Stimulated activated CD8-positive, alpha-beta memory T cell treated with anti-CD3 and anti-CD28 coated beads, Interleukin-12 subunit alpha, Interleukin-12 subunit beta, amount 100 ng/mL, for 4 hours (primary cell): Measurements from ENCODE around the gene NAIF1.
"Not testable (repeated sequence)": the region's sequence is repeated elsewhere in the genome, so short reads cannot be mapped to it uniquely, and the experiment has no call there.

Source experiments
- DNase-seq: peaks from one replicate; pipeline ENCODE4 v3.0.0-alpha.2; 2020; ENCODE audit warnings: low read depth

NAIF1 gene, protein sequence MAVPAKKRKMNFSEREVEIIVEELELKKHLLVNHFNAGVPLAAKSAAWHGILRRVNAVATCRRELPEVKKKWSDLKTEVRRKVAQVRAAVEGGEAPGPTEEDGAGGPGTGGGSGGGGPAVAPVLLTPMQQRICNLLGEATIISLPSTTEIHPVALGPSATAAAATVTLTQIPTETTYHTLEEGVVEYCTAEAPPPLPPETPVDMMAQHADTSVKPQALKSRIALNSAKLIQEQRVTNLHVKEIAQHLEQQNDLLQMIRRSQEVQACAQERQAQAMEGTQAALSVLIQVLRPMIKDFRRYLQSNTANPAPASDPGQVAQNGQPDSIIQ

DNA sequence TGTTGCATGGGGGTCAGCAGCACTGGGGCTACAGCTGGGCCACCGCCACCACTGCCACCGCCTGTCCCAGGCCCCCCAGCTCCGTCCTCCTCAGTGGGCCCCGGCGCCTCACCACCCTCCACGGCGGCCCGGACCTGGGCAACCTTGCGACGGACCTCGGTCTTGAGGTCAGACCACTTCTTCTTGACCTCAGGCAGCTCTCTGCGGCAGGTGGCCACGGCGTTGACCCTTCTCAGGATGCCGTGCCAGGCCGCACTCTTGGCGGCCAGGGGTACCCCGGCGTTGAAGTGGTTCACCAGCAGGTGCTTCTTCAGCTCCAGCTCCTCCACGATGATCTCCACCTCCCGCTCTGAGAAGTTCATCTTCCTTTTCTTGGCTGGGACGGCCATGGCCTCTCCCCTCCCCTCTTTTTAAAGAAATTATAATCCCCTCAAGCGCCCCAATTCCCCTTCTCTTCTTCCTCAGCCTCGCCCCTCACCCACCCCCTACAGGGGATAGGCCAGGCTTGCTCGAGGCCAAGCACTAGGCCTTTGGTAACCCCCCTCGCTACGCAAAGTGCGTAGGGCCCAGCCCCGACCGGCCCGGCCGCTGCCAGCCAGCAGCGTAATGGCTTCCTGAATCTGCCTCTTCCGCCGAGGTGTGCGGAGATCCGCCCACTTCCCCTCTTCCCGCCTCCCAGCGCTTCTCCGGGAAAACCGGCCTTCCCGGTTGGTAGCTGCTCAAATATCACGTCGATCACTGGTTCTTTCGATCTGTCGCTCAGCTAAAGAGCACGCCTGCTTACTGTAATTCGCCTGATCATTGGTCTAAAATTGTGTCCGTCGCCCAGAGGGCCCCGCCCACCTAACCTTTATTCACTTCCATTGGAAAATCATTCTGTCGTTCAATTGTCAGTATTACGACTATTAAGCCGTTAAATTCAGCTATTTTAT lies at the start of gene NAIF1:
NAIF1 (minus strand) TSS at position 608 of the 932 bp plus-strand sequence; CDS start at position 389, 219 bp downstream.
- DNase-seq = peak; percentile 91

DNA sequence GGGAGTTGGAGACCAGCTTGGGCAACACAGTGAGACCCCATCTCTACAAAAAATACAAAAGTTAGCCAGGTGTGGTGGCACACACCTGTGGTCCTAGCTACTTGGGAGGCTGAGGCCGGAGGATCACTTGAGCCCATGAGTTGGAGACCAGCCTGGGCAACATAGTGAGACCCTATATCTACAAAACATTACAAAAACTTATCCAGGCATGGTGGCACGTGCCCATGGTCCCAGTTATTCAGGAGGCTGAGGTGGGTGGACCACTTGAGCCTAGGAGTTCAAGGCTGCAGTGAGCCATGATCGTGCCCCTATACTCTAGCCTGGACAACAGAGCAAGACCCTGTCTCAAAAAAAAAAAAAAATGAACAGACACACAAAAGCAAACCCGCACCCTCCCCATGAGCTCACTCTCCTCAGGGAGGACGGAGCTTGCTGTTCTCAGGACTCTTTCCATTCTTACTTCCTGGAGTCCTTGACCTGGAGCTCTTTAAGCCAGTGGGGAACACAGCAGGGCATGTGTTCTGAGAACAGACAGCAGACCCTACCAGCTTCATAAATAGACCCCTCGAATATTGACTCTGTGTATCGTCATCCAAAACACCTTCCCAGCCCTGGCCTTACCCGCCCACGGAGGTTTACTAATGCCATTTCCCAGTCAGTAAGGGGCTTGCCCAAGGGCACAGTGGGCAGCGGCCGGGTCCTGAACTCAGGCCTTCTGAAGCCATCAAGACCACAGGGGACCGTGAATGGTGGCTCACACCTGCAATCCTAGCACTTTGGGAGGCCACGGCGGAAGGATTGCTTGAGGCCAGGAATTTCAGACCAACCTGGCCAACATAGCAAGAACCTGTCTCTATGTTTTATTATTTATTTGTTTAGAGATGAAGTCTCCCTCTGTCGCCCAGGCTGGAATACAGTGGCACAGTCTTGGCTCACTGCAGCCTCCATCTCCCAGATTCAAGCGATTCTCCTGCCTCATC lies 49.3 kb upstream of the NAIF1 start:
- no peak for DNase-seq

DNA sequence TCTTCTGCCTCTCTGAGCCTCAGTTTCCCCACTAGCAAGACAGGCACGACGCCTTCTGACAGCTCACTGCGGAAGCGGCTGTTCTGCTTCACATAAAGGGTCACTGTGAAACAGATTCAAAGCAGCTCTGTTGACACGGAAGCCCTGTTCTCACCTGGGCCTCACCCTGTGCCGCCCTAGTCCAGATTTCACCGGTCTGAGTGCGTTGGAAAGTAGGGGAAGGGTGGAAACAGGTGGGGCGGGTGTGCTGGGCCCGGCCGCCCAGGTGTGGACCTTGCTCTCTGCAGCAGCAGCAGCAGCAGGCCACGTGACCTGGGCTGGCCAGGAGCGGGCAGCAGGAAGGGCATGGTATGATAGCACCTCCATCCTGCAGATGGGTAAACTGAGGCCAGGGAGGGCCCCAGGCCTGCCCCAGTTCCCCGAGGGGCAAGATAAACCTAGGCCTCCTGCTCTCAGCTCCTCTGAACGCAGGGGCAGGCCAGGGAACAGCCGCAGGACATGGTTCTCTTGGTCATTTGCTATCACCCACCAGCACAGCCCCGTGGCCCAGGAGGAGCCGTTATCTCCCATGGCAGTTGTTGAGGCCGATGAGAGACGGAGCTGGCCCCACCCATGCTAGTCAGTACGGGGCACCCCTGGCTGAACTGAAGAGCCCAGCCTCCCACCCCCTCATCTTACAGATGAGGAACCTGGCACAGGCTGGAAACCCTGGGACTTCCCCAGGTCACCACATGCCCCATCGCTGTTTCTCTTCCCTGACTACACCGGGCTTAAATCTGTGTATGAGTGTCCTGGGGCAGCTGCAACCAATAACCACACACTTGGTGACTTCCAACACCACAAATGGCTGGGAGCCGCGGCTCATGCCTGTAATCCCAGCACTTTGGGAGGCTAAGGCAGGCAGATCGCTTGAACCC lies 48.3 kb upstream of the NAIF1 start:
- no peak for DNase-seq

DNA sequence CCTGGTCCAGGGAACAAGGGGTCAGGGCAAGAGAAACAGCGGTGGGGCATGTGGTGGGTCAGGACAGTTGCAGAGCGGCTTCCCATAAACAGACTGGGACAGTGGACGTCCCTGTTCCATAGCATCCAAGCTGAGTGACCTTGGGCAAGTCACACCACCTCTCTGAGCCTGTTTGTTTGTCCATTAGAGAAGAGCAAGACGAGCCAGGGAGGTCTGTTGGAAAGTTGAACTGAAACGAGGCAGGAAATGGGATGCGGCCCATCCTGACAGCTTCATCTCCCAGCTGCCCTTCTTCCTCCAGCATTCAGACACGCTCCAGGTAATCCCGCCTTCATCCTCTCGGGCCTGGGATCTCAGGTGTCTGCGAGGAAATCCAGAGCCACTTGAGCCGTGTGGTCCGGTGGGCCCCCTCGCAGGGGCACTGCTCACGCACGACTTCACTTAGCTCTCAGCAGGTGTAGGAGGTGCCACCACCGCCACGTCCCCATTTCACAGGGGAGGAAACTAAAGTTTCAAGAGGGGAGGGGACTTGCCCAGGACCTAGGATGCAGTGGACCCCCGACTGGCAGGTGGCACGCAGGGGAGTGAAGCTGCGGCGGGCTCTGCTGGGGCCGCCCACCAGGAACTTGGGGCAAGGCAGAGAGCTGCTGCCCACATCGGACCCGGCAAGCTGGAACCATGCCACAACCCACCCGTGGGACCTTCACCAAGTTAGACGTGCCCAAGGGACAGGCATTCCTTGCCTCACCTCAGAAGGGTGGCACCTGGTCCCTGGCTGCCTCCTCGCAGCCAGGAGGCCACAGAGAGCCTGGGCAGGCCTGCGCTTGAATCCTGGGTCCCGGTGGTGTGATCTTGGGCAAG lies 47.4 kb upstream of the NAIF1 start:
- DNase-seq = no peak

DNA sequence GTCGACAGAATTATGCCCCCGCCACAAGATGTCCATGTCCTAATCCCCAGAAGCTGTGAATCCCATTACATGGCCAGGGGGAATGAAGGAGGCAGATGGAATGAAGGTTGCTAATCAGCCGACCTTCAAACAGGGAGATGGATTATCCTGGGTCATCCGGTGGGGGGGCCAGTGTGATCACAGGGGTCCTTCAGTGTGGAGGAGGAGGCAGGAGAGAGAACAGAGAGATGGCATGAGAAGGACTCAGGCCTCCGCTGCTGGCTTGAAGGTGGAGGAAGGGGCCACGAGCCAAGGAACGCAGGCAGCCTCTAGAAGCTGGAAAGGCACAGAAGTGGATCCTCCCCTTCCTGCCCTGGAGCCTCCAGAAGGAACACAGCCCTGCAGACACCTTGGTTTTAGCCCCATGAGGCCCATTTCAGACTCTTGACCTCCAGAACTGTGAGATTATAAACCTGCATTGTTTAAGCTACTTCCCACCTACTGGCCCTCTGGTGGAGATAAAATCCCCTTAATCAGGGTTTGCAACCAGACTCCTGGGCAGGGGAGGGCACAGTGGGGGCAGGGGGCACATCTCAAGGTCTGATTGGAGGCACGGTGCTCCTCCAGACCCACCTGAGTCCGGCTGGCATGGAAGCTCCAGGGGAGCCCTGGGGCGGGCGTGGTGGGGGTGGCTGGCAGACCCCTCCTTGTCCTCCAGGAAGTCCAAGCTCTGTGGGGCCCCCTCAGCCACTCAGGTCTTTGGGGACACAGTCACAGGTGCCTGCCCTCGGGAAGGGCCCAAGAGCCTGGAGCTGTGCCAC lies 46.6 kb upstream of the NAIF1 start:
- DNase-seq = no peak

DNA sequence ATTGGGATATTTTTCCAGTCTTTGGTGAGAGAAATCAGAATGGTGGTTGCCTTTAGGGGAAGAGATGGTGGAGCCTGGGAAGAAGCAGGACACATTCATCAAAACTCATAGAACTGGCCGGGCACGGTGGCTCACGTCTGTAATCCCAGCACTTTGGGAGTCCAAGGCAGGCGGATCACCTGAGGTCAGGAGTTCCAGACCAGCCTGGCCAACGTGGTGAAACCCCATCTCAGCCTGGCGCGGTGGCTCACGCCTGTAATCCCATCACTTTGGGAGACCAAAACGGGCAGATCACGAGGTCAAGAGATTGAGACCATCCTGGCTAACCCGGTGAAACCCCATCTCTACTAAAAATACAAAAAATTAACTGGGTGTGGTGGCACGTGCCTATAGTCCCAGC lies 44.6 kb upstream of the NAIF1 start:
- DNase-seq = not testable (repeated sequence)

DNA sequence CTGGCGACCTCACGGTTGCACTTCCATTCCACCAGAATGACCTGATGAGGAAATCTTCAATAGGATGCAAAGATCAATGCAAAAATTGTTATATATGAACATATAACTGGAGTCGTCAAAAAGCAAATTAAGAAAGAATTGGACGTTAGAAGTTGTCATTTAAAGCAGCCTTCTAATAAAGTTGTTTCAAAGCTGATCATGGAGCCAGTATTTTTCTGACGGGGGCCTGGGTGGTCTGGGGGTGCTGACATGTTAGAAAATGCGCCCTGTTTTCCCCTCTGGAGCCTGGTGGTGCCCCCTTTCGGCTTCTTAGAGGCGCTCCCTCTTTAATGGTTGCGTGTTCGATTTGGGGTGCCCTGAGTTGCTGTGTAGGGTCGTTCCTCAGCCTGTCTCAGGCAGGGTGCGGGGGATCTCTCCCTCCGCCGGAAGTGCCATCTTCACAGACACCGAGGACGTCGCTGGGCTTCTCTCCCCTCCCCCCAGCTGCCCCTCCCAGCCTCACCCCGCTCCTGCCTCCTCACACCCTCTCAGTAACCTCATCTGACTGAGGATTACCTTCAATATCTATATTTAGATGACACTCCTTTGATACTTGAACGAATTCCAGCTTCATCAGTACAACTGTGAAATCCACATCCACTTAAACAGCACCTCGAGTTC lies 42.1 kb upstream of the NAIF1 start:
- DNase-seq = no peak

DNA sequence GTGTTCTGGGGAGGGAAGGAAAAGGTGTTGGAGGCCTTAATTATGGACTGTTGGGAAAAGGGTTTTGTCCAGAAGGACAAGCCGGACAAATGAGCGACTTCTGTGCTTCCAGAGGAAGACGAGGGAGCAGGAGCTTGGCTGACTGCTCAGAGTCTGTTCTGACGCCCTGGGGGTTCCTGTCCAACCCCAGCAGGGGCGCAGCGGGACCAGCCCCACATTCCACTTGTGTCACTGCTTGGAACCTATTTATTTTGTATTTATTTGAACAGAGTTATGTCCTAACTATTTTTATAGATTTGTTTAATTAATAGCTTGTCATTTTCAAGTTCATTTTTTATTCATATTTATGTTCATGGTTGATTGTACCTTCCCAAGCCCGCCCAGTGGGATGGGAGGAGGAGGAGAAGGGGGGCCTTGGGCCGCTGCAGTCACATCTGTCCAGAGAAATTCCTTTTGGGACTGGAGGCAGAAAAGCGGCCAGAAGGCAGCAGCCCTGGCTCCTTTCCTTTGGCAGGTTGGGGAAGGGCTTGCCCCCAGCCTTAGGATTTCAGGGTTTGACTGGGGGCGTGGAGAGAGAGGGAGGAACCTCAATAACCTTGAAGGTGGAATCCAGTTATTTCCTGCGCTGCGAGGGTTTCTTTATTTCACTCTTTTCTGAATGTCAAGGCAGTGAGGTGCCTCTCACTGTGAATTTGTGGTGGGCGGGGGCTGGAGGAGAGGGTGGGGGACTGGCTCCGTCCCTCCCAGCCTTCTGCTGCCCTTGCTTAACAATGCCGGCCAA lies 41.3 kb upstream of the NAIF1 start:
- no peak for DNase-seq

DNA sequence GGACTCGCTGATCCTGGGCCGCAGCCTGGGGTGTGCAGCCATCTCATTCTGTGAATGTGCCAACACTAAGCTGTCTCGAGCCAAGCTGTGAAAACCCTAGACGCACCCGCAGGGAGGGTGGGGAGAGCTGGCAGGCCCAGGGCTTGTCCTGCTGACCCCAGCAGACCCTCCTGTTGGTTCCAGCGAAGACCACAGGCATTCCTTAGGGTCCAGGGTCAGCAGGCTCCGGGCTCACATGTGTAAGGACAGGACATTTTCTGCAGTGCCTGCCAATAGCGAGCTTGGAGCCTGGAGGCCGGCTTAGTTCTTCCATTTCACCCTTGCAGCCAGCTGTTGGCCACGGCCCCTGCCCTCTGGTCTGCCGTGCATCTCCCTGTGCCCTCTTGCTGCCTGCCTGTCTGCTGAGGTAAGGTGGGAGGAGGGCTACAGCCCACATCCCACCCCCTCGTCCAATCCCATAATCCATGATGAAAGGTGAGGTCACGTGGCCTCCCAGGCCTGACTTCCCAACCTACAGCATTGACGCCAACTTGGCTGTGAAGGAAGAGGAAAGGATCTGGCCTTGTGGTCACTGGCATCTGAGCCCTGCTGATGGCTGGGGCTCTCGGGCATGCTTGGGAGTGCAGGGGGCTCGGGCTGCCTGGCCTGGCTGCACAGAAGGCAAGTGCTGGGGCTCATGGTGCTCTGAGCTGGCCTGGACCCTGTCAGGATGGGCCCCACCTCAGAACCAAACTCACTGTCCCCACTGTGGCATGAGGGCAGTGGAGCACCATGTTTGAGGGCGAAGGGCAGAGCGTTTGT lies 40.5 kb upstream of the NAIF1 start:
- no peak for DNase-seq

DNA sequence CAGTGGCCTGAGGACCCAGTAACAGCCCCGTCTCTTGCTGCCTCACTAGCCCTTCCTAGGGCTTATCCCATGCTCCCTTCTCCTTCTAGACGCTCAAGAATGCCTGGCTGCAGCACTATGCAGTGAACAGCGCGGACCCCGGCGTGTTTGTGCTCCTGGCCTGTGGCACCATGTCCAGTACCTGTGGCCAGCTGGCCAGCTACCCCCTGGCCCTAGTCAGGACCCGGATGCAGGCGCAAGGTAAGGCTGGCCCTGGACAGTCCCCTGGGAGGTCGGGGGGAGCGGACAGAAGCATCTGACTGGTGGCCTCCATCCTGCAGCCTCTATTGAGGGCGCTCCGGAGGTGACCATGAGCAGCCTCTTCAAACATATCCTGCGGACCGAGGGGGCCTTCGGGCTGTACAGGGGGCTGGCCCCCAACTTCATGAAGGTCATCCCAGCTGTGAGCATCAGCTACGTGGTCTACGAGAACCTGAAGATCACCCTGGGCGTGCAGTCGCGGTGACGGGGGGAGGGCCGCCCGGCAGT lies 39.9 kb upstream of the NAIF1 start:
- no peak for DNase-seq

DNA sequence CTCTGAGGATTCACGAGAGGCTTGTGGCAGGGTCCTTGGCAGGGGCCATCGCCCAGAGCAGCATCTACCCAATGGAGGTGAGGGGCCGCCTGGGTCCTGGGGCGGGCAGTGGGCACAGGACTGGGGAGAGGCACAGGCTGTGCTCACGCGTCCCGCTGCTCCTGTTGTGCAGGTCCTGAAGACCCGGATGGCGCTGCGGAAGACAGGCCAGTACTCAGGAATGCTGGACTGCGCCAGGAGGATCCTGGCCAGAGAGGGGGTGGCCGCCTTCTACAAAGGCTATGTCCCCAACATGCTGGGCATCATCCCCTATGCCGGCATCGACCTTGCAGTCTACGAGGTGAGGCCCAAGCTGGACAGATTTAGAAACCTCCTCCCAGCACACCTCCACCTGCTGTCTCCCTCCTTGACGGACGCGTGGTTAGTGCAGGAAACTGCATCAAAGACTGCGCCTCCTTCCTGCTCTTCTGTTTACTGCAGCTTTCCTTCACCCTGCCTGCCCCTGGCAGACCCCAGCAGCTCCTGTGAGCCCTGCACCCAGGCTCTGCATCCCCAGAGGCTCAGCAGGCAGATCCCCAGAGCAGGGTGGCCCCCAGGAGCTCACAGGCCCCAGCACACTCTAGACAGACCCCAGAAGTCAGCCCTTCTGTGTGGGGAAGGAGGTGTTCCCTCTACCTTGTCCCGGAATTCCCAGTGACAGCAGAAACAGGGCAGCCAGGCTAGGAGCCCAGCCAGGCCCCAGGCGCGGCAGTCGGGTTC lies 39.2 kb upstream of the NAIF1 start:
- no peak for DNase-seq

DNA sequence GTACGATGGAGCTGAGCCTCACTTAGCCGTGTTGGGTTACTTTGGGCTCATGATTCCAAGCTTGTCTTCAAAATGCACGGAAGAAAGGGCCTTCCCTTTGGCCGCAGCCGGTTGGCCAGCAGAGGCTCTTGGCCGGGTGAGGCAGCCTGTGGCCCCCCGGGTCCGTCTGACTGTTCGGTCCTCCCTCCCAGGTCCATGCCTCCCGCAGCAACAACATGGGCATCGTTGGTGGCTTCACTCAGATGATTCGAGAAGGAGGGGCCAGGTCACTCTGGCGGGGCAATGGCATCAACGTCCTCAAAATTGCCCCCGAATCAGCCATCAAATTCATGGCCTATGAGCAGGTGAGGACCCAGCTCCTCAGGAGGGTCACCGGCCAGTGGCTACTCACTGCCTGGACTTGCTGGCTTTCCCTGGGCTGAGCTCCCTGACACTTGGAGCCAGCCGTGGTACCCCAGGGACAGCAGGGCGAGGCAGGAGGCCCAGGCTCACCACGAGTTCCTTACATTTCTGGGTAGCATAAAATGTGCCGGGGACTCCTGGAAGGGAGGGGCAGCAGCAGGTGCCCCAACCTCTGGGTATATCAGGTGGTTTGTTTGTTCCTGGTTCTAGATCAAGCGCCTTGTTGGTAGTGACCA lies 38.5 kb upstream of the NAIF1 start:
- DNase-seq = no peak

DNA sequence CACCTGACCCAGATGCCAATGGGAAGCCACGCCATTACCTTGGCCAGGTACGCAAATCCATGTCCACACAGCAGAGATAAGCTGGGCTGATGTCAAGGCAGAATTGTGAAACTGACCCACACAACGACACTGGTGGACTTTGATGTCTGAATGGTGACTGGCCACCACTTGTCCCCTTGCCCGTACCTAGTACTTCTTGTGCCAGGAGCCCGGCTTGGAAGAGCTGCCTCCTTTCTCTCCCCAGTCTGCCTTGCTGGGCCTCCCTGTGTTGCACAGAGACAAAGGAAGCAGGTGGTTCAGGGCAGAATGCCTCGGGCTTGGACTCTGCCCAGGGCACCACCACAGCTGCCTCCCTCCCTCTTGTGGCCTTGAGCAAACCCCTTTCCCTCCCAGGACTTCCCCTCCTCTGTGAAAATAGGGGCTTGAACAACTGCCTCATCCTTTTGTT lies 37.1 kb upstream of the NAIF1 start:
- no peak for DNase-seq

DNA sequence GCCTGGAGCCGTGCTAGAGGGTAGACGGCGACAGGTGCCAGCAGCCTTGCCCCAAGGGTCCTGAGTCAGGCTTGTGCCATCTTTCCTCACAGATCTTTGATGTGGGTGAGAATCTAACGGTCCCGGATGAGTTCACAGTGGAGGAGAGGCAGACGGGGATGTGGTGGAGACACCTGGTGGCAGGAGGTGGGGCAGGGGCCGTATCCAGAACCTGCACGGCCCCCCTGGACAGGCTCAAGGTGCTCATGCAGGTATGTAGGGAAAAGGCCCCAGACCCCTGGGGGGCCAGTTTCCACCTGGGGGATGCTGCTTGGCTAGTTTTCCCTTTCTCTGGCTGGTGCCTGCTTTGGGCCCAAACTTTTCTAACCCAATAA lies 36.5 kb upstream of the NAIF1 start:
- DNase-seq = no peak

DNA sequence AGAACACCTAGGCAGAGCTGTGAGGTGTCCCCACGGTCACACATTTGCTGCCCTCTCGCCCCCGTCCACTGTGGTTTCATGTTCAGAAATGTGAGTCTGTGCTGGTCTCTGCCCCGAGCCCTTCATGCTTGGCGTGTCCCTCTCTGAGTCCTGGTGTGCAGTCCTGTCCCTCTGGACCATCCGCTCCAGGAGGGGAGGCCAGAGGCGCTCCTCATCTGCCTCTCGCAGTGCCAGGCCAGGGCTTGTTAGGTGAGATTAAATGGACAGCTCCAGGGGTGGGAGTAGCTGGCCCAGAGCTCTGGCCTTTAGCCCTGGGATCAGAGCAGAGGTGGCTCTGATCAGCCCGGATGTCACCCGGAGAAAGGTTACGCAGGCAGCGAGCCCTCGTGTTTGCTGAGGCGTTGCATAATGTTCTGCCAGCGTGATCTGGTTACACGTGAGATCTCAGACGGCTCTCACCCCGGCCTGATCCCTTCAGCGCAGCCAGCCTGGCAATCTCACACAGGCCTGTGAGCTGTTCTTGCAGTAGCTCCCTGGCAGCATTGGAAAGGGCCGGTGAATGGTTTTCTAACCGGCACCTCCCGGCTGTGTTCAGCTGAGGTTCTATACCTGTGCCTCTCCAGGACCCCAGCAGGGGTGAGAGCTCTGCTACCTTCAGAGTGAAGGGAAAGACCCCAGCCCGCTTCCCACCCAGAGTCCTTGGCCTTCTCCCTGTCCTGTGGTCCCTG lies 35.9 kb upstream of the NAIF1 start:
- no peak for DNase-seq
